H1 (cell line): ENCODE data around the gene SEMA3C. TPM values are rescaled to one million over a fixed set of nuclear protein-coding genes. Genes with fewer than 3 reads are reported as not detected.

Experiments used
- CTCF ChIA-PET: fragments of 300-600 bp; sonication (Branson Sonifier 250); formaldehyde crosslinking; loops from one replicate; lab custom pipeline; 2021; ENCODE audit not compliant: partially characterized antibody; lab: Charles Lee
- POLR2A ChIA-PET: fragments of 300-600 bp; sonication (Branson Sonifier 250); formaldehyde crosslinking; loops from one replicate; lab custom pipeline; 2021; ENCODE audit warnings: inconsistent platforms; ENCODE audit not compliant: partially characterized antibody; lab: Charles Lee
- DNase-seq, 2 experiments: peaks; one replicate each; pipeline versions ENCODE4 v3.0.0 to v3.0.0-alpha.2; 2010 to 2022; ENCODE audit warnings: low spot score in 2 of 2, low read depth in 1 of 2, mixed read lengths in 1 of 2
- FAIRE-seq: peaks from 2 replicates; lab custom pipeline; 2011; peaks lifted over from hg19 to GRCh38; lab: Jason Lieb, UNC
- H2AFZ ChIP-seq: 2 replicates; pipeline ENCODE4 v1.8.1; 2012; ENCODE audit warnings: low read length, inconsistent platforms
- H2AK5ac ChIP-seq: 2 replicates; pipeline ENCODE4 v1.6.1; 2013; ENCODE audit warnings: low read depth, low read length
- H2BK120ac ChIP-seq: replicated peaks from 2 replicates; pipeline ENCODE3; 2013; ENCODE audit warnings: low read depth, low read length, inconsistent platforms
- H2BK12ac ChIP-seq: 2 replicates; pipeline ENCODE4 v1.6.1; 2013; ENCODE audit warnings: low read depth, low read length
- H2BK15ac ChIP-seq: 2 replicates; pipeline ENCODE4 v1.6.1; 2013; ENCODE audit warnings: low read length
- H2BK20ac ChIP-seq: 2 replicates; pipeline ENCODE4 v1.6.1; 2013; ENCODE audit warnings: low read length
- H2BK5ac ChIP-seq: 2 replicates; pipeline ENCODE4 v1.6.1; 2013; ENCODE audit warnings: low read depth, low read length
- H3K14ac ChIP-seq: 2 replicates; pipeline ENCODE4 v1.6.1; 2013; ENCODE audit warnings: inconsistent platforms; ENCODE audit not compliant: insufficient read length
- H3K18ac ChIP-seq: 2 replicates; pipeline ENCODE4 v1.6.1; 2013; ENCODE audit warnings: low read length; ENCODE audit errors: extremely low read depth
- H3K23ac ChIP-seq: 2 replicates; pipeline ENCODE4 v1.6.1; 2013; ENCODE audit warnings: inconsistent platforms; ENCODE audit not compliant: insufficient read length
- H3K23me2 ChIP-seq: 2 replicates; pipeline ENCODE4 v1.6.1; 2013; ENCODE audit warnings: low read depth, low read length
- H3K27ac ChIP-seq: 2 replicates; pipeline ENCODE4 v1.6.1; 2011; ENCODE audit warnings: low read depth, low read length, inconsistent platforms
- H3K27me3 ChIP-seq, 4 experiments: replicated peaks in 1 of 4; 1 replicate in 1 of 4; 2 replicates in 3 of 4; pipeline versions ENCODE4 v1.6.1 to v1.8.1; 2011 to 2013; ENCODE audit warnings: low read length in 3 of 4, mild to moderate bottlenecking in 3 of 4, inconsistent platforms in 2 of 4, mixed read lengths in 2 of 4, moderate library complexity in 1 of 4; ENCODE audit not compliant: control insufficient read depth in 3 of 4, insufficient read depth in 3 of 4; ENCODE audit errors: extremely low read depth in 1 of 4
- H3K36me3 ChIP-seq, 4 experiments: 2 replicates each; pipeline versions ENCODE4 v1.6.1 to v1.8.1; 2011 to 2013; ENCODE audit warnings: mild to moderate bottlenecking in 4 of 4, low read length in 3 of 4, moderate library complexity in 2 of 4, control low read depth in 1 of 4, inconsistent platforms in 1 of 4; ENCODE audit not compliant: insufficient read depth in 4 of 4, control insufficient read depth in 2 of 4
- H3K4ac ChIP-seq: replicated peaks from 2 replicates; pipeline ENCODE3; 2013; ENCODE audit warnings: low read length, low read depth, mixed read lengths, inconsistent platforms; ENCODE audit not compliant: insufficient read length
- H3K4me1 ChIP-seq, 4 experiments: replicated peaks in 1 of 4; 1 replicate in 1 of 4; 2 replicates in 3 of 4; pipeline versions ENCODE4 v1.6.1 to v1.8.1; 2011 to 2013; ENCODE audit warnings: low read length in 3 of 4, inconsistent platforms in 2 of 4, mixed read lengths in 1 of 4; ENCODE audit not compliant: insufficient read depth in 4 of 4, control insufficient read depth in 3 of 4
- H3K4me2 ChIP-seq, 2 experiments: 2 replicates each; pipeline versions ENCODE4 v1.6.1 to v1.8.1; 2011 to 2013; ENCODE audit warnings: low read depth in 2 of 2, low read length in 2 of 2, control low read depth in 1 of 2, inconsistent platforms in 1 of 2, mild to moderate bottlenecking in 1 of 2; ENCODE audit not compliant: insufficient read depth in 1 of 2
- H3K4me3 ChIP-seq, 4 experiments: fragments of 200-600, 300-600 bp in 1 of 4; sonication (generic), shearing (Covaris generic), sonication (Bioruptor Twin) in 1 of 4; 2 replicates each; pipeline versions ENCODE4 v1.5.1 to v1.8.1; 2011 to 2016; ENCODE audit warnings: low read length in 4 of 4, low read depth in 3 of 4, control low read depth in 2 of 4, inconsistent platforms in 2 of 4, mild to moderate bottlenecking in 2 of 4, mixed read lengths in 1 of 4, moderate library complexity in 1 of 4; ENCODE audit not compliant: insufficient read depth in 2 of 4; ENCODE audit errors: extremely low read depth in 1 of 4
- H3K56ac ChIP-seq: replicated peaks from 2 replicates; pipeline ENCODE3; 2013; ENCODE audit warnings: low read depth, mild to moderate bottlenecking, mixed read lengths, low read length, inconsistent platforms; ENCODE audit not compliant: insufficient read length
- H3K79me1 ChIP-seq: 2 replicates; pipeline ENCODE4 v1.6.1; 2013; ENCODE audit warnings: low read depth, low read length, control low read depth
- H3K79me2 ChIP-seq, 2 experiments: 2 replicates each; pipeline versions ENCODE4 v1.6.1 to v1.8.1; 2012 to 2013; ENCODE audit warnings: low read length in 2 of 2, mild to moderate bottlenecking in 2 of 2, inconsistent platforms in 1 of 2; ENCODE audit not compliant: insufficient read depth in 2 of 2, control insufficient read depth in 1 of 2
- H3K9ac ChIP-seq, 4 experiments: replicated peaks in 1 of 4; 1 replicate in 1 of 4; 2 replicates in 3 of 4; pipeline versions ENCODE4 v1.6.1 to v1.8.1; 2011 to 2013; ENCODE audit warnings: low read depth in 3 of 4, low read length in 3 of 4, control low read depth in 2 of 4, mild to moderate bottlenecking in 2 of 4, moderate library complexity in 2 of 4, inconsistent platforms in 1 of 4; ENCODE audit errors: extremely low read depth in 1 of 4
- H3K9me3 ChIP-seq, 2 experiments: 2 replicates each; pipeline versions ENCODE4 v1.6.1 to v1.8.1; 2012 to 2013; ENCODE audit warnings: mild to moderate bottlenecking in 2 of 2, moderate library complexity in 2 of 2, control low read depth in 1 of 2, inconsistent platforms in 1 of 2, low read depth in 1 of 2, low read length in 1 of 2, mixed read lengths in 1 of 2; ENCODE audit not compliant: insufficient read depth in 2 of 2
- H4K20me1 ChIP-seq, 2 experiments: replicated peaks in 1 of 2; 2 replicates each; pipeline versions ENCODE3 to v1.8.1; 2011 to 2013; ENCODE audit warnings: inconsistent platforms in 2 of 2, low read length in 2 of 2, mild to moderate bottlenecking in 1 of 2; ENCODE audit not compliant: insufficient read depth in 2 of 2, control insufficient read depth in 1 of 2
- H4K5ac ChIP-seq: 2 replicates; pipeline ENCODE4 v1.6.1; 2013; ENCODE audit warnings: low read length, low read depth, mixed read lengths, inconsistent platforms; ENCODE audit not compliant: insufficient read length
- H4K8ac ChIP-seq: 2 replicates; pipeline ENCODE4 v1.8.0; 2013; ENCODE audit warnings: mild to moderate bottlenecking, moderate library complexity, low read length, inconsistent platforms; ENCODE audit not compliant: insufficient read depth; ENCODE audit errors: extremely low read depth
- H4K91ac ChIP-seq: replicated peaks from 2 replicates; pipeline ENCODE3; 2013; ENCODE audit warnings: low read length, mixed read lengths, inconsistent platforms; ENCODE audit not compliant: insufficient read length
- ASH2L ChIP-seq: fragments of 200-600, 300-600 bp; sonication (generic); IDR thresholded peaks from one replicate; pipeline ENCODE4 v1.7.1; 2017; ENCODE audit warnings: low read length
- BACH1 ChIP-seq: IDR thresholded peaks from 2 replicates; pipeline ENCODE4 v1.6.1; 2012; ENCODE audit warnings: low read length, improper control_type of control experiment
- BCL11A ChIP-seq, 2 experiments: IDR thresholded peaks; one replicate each; pipeline ENCODE4 v1.6.1; 2011; ENCODE audit warnings: low read depth in 2 of 2, low read length in 2 of 2, mild to moderate bottlenecking in 2 of 2
- BRCA1 ChIP-seq: IDR thresholded peaks from 2 replicates; pipeline ENCODE4 v1.6.1; 2012; ENCODE audit warnings: low read depth, low read length, improper control_type of control experiment
- CTCF ChIP-seq, 3 experiments: IDR thresholded peaks; 1 replicate in 2 of 3; 2 replicates in 1 of 3; pipeline versions ENCODE4 v1.5.1 to v1.6.1; 2011; ENCODE audit warnings: low read length in 3 of 3, mild to moderate bottlenecking in 3 of 3, inconsistent platforms in 2 of 3, low read depth in 1 of 3, moderate library complexity in 1 of 3; ENCODE audit not compliant: insufficient read depth in 1 of 3; ENCODE audit errors: control extremely low read depth in 1 of 3
- JUND ChIP-seq: IDR thresholded peaks from 2 replicates; pipeline ENCODE4 v1.6.1; 2011; ENCODE audit warnings: mild to moderate bottlenecking, improper control_type of control experiment, low read length
- NRF1 ChIP-seq: IDR thresholded peaks from 2 replicates; pipeline ENCODE4 v1.6.1; 2011; ENCODE audit warnings: mild to moderate bottlenecking, low read depth, low read length, improper control_type of control experiment
- RXRA ChIP-seq: IDR thresholded peaks from 2 replicates; pipeline ENCODE4 v1.6.1; 2011; ENCODE audit warnings: low read depth, mild to moderate bottlenecking, low read length, moderate library complexity; ENCODE audit not compliant: insufficient read depth
- SAP30 ChIP-seq: fragments of 300-600 bp; sonication (generic); IDR thresholded peaks from 2 replicates; pipeline ENCODE4 v1.7.1; 2012; ENCODE audit warnings: low read length, moderate library complexity, mild to moderate bottlenecking, inconsistent platforms; ENCODE audit not compliant: insufficient read depth, insufficient replicate concordance
- SRF ChIP-seq: IDR thresholded peaks from 2 replicates; pipeline ENCODE4 v1.6.1; 2011; ENCODE audit warnings: mild to moderate bottlenecking, low read depth, low read length, moderate library complexity
- TAF7 ChIP-seq: optimal IDR thresholded peaks from 2 replicates; pipeline ENCODE3; 2011; ENCODE audit warnings: low read depth, mild to moderate bottlenecking, inconsistent platforms, low read length, moderate library complexity, borderline replicate concordance
- YY1 ChIP-seq: IDR thresholded peaks from 2 replicates; pipeline ENCODE4 v1.6.1; 2011; ENCODE audit warnings: low read depth, mild to moderate bottlenecking, low read length
- WGBS, 2 experiments: shearing (Covaris generic) in 1 of 2; methylation state at CpG; one replicate each; pipeline versions ENCODE4 v1.1.6 to v1.1.7; 2013 to 2015; ENCODE audit warnings: low lambda C conversion rate in 2 of 2, mixed read lengths in 2 of 2, inconsistent platforms in 1 of 2, low coverage in 1 of 2, missing lambda C conversion rate in 1 of 2; ENCODE audit not compliant: insufficient replicate concordance in 2 of 2, insufficient coverage in 1 of 2, insufficient read length in 1 of 2; ENCODE audit errors: extremely low coverage in 1 of 2, missing lambda C conversion rate in 1 of 2; 5-methylcytosine and 5-hydroxymethylcytosine counted together
- polyA plus RNA-seq, 7 experiments: library from polyadenylated mRNA; depleted of rRNA in 3 of 7; stranded (reverse) in 5 of 7; unstranded in 2 of 7; fragments of >200 nt in 5 of 7; fragments of 200-250 nt in 2 of 7; gene quantifications; 1 replicate in 5 of 7; 2 replicates in 1 of 7; 4 replicates in 1 of 7; pipeline versions ENCODE4 v1.2.1 to v1.2.3, GENCODE V29; 2011 to 2013; ENCODE audit warnings: missing spikeins in 2 of 7, mixed read lengths in 2 of 7
- total RNA-seq: library from RNA; stranded (reverse); fragmentation: NEBNext Ultra II Directional; extraction: Animal tissue kit (Norgen Biotek cat#: 25700); gene quantifications from 2 replicates; pipeline ENCODE4 v1.2.1, GENCODE V29; 2021

The SEMA3C gene
- total and polyA plus RNA-seq, 2 of the 8 experiments (the other 6 are each of a cell fraction or from before 2014, with no cell fraction given): 0.15 to 1.4 TPM

- Histone ChIP-seq H3K9me3 (no peaks in the 10 kb centered on the region), H3K56ac (no peak overlapping the region), H2BK12ac (no peak overlapping the region), H3K4me1 (no peaks in the 10 kb centered on the region), H2AK5ac (no peak overlapping the region), H3K27ac (no peak overlapping the region), H3K23me2 (peaks cover 1% of the 10 kb centered on the region; the same call in 1 of the 2 replicates), H3K18ac (no peak overlapping the region), H3K79me1 (no peaks in the 10 kb centered on the region), H3K23ac (no peak overlapping the region), H4K91ac (no peak overlapping the region), H3K4ac (no peak overlapping the region), H2BK20ac (no peak overlapping the region), H3K14ac (no peak overlapping the region), H3K27me3 (peaks cover 0 to 1% (median 0%) of the 10 kb centered on the region in 4 experiments; a peak in 1 of 7 replicates), H3K4me2 (no peak overlapping the region), H3K4me3 (no peak overlapping the region), H4K20me1 (no peaks in the 10 kb centered on the region), H3K36me3 (no peaks in the 10 kb centered on the region), H2AFZ (no peak overlapping the region), H3K9ac (no peak overlapping the region), H3K79me2 (no peaks in the 10 kb centered on the region), H4K8ac (no peak overlapping the region), H4K5ac (no peak overlapping the region), H2BK120ac (no peak overlapping the region), H2BK15ac (no peak overlapping the region), H2BK5ac (no peak overlapping the region)
- TF ChIP-seq RXRA: no peak
- no peak for TF ChIP-seq BCL11A (IDR thresholded peaks at IDR 0.05; ENCODE audit: low read depth in 2 of 2, low read length in 2 of 2)
- no peak for TF ChIP-seq CTCF (IDR thresholded peaks at IDR 0.05; ENCODE audit: control extremely low read depth in 1 of 3, insufficient read depth in 1 of 3, low read depth in 1 of 3, low read length in 3 of 3)
- TF ChIP-seq SAP30: no peak
- TF ChIP-seq BACH1: no peak
- TF ChIP-seq YY1: no peak
- no peak for TF ChIP-seq SRF
- no peak for TF ChIP-seq ASH2L
- TF ChIP-seq NRF1: no peak
- no peak for TF ChIP-seq TAF7
- TF ChIP-seq BRCA1: no peak
- no peak for TF ChIP-seq JUND
- WGBS, 2 experiments: 87% methylated on average over 2 of the region's 2 CpGs; no CpG with 5 or more reads in 1 of the 2 experiments
- POLR2A ChIA-PET: no interaction called here
- FAIRE-seq (no peak), DNase-seq (no peak)
- CTCF ChIA-PET: interaction anchor here (0.5 to 1.0 kb wide), 2 partner anchors 221 to 267 kb away, joined by 3 read pairs; no protein-coding TSS in a partner anchor
Observed at GRCh38 chr7:80885757-80886156, 33.1 kb downstream of the SEMA3C start.
